Endothelial cell (in vitro differentiated cells): ENCODE results near the gene GPC5. TPM values are rescaled to one million over a fixed set of nuclear protein-coding genes. Genes with fewer than 3 reads are reported as not detected.

Experiments
- DNase-seq: peaks from one replicate; pipeline ENCODE4 v3.0.0; 2021; ENCODE audit warnings: low spot score
- H3K27ac Mint-ChIP-seq: one replicate; pipeline ENCODE4 v1.8.0; 2021; ENCODE audit warnings: mixed read lengths, inconsistent platforms; ENCODE audit not compliant: unreplicated experiment
- H3K27me3 Mint-ChIP-seq: one replicate; pipeline ENCODE4 v1.8.0; 2021; ENCODE audit warnings: mild to moderate bottlenecking, moderate library complexity, mixed read lengths, inconsistent platforms; ENCODE audit not compliant: unreplicated experiment
- H3K36me3 Mint-ChIP-seq: one replicate; pipeline ENCODE4 v1.8.0; 2021; ENCODE audit warnings: mild to moderate bottlenecking, low read depth, mixed read lengths, inconsistent platforms; ENCODE audit not compliant: unreplicated experiment
- H3K4me1 Mint-ChIP-seq: one replicate; pipeline ENCODE4 v1.8.0; 2021; ENCODE audit warnings: mild to moderate bottlenecking, mixed read lengths, inconsistent platforms; ENCODE audit not compliant: unreplicated experiment
- H3K4me3 Mint-ChIP-seq: one replicate; pipeline ENCODE4 v1.8.0; 2021; ENCODE audit warnings: mild to moderate bottlenecking, mixed read lengths, inconsistent platforms; ENCODE audit not compliant: unreplicated experiment
- H3K9me3 Mint-ChIP-seq: one replicate; pipeline ENCODE4 v1.8.0; 2021; ENCODE audit warnings: mixed read lengths, inconsistent platforms; ENCODE audit not compliant: unreplicated experiment
- total RNA-seq: library from RNA; stranded (reverse); fragmentation: NEBNext Ultra II Directional; extraction: Animal tissue kit (Norgen Biotek cat#: 25700); gene quantifications from one replicate; pipeline ENCODE4 v1.2.1, GENCODE V29; 2021; ENCODE audit not compliant: unreplicated experiment
- TF ChIP-seq, protein P1 (sequence below): fragments of 200-600 bp; sonication (generic); IDR thresholded peaks from one replicate; pipeline ENCODE4 v1.5.0; 2021; ENCODE audit warnings: antibody characterized with exemption; ENCODE audit not compliant: unreplicated experiment

GPC5 gene
- total RNA-seq, 1 donor from 2014 or later = not detected

DNA sequence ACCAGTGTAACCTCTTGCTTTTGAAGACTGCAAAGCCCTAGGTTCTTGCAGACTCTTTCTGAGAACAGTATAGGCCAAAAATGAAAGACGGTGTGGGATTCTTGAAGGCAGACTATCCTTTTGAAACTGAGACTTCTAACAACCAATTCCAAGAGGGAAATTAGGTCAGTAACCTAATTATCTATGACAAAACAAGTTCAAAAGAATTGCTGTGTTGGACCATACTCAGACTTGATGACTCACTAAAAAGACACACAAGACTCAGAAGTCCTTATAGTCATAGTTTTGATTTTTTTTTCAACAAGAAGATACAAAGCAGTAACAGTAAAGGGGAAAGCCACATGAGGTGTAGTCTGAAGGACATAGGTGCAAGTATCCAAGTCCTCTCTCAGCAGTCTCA is 1204.1 kb downstream of the GPC5 start:
- Mint-ChIP-seq H3K36me3 (no peaks in the 10 kb centered on the region), H3K4me1 (peaks cover 5% of the 10 kb centered on the region)

DNA sequence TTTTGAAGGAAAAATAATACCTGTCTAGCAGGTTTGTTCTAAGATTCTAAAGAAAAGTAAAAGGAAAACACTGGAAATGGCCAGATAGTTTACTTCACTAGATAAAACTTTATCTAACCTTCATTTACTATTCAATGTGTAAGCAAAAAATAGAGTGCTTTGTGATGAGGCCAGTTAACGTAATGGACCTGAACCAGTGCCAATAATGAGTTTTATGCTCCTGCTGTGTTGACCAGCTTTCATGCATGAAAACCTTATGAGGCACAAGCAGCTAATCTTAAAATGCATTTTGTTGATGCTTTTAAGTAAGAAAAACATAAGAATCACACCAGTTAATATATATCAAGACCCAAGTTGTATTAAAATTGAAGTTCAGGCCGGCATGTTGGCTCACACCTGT is 1211.0 kb downstream of the GPC5 start:
- no peak for DNase-seq
- TF ChIP-seq, protein P1, sequence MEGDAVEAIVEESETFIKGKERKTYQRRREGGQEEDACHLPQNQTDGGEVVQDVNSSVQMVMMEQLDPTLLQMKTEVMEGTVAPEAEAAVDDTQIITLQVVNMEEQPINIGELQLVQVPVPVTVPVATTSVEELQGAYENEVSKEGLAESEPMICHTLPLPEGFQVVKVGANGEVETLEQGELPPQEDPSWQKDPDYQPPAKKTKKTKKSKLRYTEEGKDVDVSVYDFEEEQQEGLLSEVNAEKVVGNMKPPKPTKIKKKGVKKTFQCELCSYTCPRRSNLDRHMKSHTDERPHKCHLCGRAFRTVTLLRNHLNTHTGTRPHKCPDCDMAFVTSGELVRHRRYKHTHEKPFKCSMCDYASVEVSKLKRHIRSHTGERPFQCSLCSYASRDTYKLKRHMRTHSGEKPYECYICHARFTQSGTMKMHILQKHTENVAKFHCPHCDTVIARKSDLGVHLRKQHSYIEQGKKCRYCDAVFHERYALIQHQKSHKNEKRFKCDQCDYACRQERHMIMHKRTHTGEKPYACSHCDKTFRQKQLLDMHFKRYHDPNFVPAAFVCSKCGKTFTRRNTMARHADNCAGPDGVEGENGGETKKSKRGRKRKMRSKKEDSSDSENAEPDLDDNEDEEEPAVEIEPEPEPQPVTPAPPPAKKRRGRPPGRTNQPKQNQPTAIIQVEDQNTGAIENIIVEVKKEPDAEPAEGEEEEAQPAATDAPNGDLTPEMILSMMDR = no peak
- H3K4me1 Mint-ChIP-seq = no peaks in the 10 kb centered on the region
- no peak overlapping the region for H3K4me3 Mint-ChIP-seq
- no peaks in the 10 kb centered on the region for H3K9me3 Mint-ChIP-seq
- H3K27ac Mint-ChIP-seq = no peak overlapping the region
- no peaks in the 10 kb centered on the region for H3K27me3 Mint-ChIP-seq
- no peaks in the 10 kb centered on the region for H3K36me3 Mint-ChIP-seq

More for the DNA sequence above, 1204.1 kb downstream of the GPC5 start:
- TF ChIP-seq, protein P1 = no peak
- H3K27me3 Mint-ChIP-seq = no peaks in the 10 kb centered on the region
- DNase-seq = no peak
- H3K4me3 Mint-ChIP-seq = no peak overlapping the region
- H3K9me3 Mint-ChIP-seq = no peaks in the 10 kb centered on the region
- no peak overlapping the region for H3K27ac Mint-ChIP-seq

DNA sequence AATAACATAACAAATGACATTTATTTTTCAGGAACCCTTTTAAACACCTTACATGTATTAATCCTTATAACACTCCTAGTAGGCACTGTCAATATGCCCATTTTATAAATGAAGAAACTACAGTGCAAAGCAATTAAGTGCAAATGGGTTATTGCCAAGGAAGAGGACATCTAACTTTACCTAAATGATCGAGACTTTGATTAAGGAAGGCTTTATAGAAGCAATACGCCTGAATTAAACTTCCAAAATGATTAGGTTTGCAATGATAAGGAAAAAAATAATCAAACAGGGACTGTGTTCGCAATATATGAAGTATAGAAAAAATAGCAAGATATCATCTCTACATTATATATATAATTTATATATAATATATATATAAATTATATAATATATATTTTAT is 1214.5 kb downstream of the GPC5 start:
- DNase-seq = no peak
- no peaks in the 10 kb centered on the region for H3K27me3 Mint-ChIP-seq
- no peaks in the 10 kb centered on the region for H3K9me3 Mint-ChIP-seq
- TF ChIP-seq, protein P1 = no peak
- no peaks in the 10 kb centered on the region for H3K36me3 Mint-ChIP-seq
- no peak overlapping the region for H3K27ac Mint-ChIP-seq
- no peak overlapping the region for H3K4me3 Mint-ChIP-seq
- no peaks in the 10 kb centered on the region for H3K4me1 Mint-ChIP-seq

DNA sequence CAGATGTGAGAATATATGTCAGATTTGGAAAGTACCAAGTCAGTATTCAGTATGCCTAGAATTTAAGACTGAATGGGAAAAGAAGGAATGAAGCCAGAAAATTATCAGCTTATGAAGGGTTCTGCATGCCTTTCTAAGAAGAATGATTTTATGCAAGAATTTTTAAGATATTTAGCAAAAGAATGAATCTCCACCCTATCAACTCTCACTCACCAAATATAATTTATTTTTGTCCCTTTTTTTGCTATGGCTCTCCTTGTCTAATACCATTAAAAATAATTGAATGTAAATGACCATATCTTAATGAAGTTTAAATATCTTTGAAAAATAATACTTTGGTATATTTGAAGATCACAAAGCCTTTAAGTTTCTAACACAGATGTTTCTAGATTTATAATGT is 1215.5 kb downstream of the GPC5 start:
- Mint-ChIP-seq H3K27me3 (no peaks in the 10 kb centered on the region), H3K36me3 (no peaks in the 10 kb centered on the region), H3K4me1 (no peaks in the 10 kb centered on the region), H3K27ac (no peak overlapping the region), H3K9me3 (no peaks in the 10 kb centered on the region), H3K4me3 (no peak overlapping the region)
- TF ChIP-seq, protein P1 = no peak
- DNase-seq = no peak

DNA sequence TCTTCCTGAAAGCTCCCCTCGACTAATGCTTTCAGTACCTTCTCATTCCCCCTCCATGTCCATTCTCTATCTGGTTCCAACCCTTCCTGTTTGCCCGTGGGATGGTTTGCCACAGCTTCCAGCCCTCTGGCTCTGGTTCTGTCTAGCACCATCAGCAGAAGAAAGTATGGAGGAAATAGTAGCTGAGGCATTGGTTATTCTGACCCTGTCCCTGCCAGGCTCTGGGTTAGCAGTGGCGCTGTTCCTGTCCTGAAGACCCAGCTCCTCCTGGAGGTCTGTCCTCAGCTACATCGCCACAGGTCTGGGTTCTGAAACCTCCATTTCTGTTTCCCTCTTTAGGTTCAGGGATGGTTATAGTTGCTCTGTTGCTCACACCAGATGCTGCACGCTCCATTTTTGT is 1223.6 kb downstream of the GPC5 start:
- no peak for DNase-seq
- no peaks in the 10 kb centered on the region for H3K9me3 Mint-ChIP-seq
- TF ChIP-seq, protein P1 = no peak
- H3K27me3 Mint-ChIP-seq = no peaks in the 10 kb centered on the region
- H3K36me3 Mint-ChIP-seq = no peaks in the 10 kb centered on the region
- H3K4me3 Mint-ChIP-seq = no peak overlapping the region
- no peak overlapping the region for H3K27ac Mint-ChIP-seq
- H3K4me1 Mint-ChIP-seq = no peaks in the 10 kb centered on the region
